Activated T-helper 1 cell treated with anti-CD3 and anti-CD28 coated beads, Interleukin-12 subunit alpha, Interleukin-12 subunit beta, Interleukin-2, Interleukin-4 antibody, amounts not matched to agents 30 ng/mL and 10 ng/mL and 1 ng/mL, durations not matched to agents 14 hours and 24 hours and 36 hours (primary cell): ENCODE measurements around the gene CIDEC. TPM values are rescaled to one million over a fixed set of nuclear protein-coding genes. Genes with fewer than 3 reads are reported as not detected.

Experiments
- DNase-seq: peaks from one replicate; pipeline ENCODE4 v3.0.0; 2021; ENCODE audit warnings: low spot score
- H3K27ac Mint-ChIP-seq: one replicate; pipeline ENCODE4 v1.8.0; 2021; ENCODE audit warnings: mild to moderate bottlenecking, mixed read lengths
- H3K27me3 Mint-ChIP-seq: one replicate; pipeline ENCODE4 v1.8.0; 2022; ENCODE audit warnings: mild to moderate bottlenecking, moderate library complexity, mixed read lengths; ENCODE audit not compliant: insufficient read depth
- H3K36me3 Mint-ChIP-seq: one replicate; pipeline ENCODE4 v1.8.0; 2021; ENCODE audit warnings: low read depth, mixed read lengths
- H3K4me1 Mint-ChIP-seq: one replicate; pipeline ENCODE4 v1.8.0; 2021; ENCODE audit warnings: low read depth, mixed read lengths
- H3K4me3 Mint-ChIP-seq: one replicate; pipeline ENCODE4 v1.8.0; 2021; ENCODE audit warnings: mild to moderate bottlenecking, moderate library complexity, mixed read lengths
- H3K9me3 Mint-ChIP-seq: one replicate; pipeline ENCODE4 v1.8.0; 2021; ENCODE audit warnings: mixed read lengths
- intact Hi-C: fragments of 100-400 bp; cut with micrococcal nuclease; formaldehyde crosslinking; loops from one replicate; pipeline ENCODE4 v1.15.1; 2024
- total RNA-seq: library from RNA; stranded (reverse); gene quantifications from 2 replicates; pipeline ENCODE4 v1.2.3, GENCODE V29; 2022

CIDEC gene, protein sequence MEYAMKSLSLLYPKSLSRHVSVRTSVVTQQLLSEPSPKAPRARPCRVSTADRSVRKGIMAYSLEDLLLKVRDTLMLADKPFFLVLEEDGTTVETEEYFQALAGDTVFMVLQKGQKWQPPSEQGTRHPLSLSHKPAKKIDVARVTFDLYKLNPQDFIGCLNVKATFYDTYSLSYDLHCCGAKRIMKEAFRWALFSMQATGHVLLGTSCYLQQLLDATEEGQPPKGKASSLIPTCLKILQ
- total RNA-seq = not detected in 2 replicates

DNA sequence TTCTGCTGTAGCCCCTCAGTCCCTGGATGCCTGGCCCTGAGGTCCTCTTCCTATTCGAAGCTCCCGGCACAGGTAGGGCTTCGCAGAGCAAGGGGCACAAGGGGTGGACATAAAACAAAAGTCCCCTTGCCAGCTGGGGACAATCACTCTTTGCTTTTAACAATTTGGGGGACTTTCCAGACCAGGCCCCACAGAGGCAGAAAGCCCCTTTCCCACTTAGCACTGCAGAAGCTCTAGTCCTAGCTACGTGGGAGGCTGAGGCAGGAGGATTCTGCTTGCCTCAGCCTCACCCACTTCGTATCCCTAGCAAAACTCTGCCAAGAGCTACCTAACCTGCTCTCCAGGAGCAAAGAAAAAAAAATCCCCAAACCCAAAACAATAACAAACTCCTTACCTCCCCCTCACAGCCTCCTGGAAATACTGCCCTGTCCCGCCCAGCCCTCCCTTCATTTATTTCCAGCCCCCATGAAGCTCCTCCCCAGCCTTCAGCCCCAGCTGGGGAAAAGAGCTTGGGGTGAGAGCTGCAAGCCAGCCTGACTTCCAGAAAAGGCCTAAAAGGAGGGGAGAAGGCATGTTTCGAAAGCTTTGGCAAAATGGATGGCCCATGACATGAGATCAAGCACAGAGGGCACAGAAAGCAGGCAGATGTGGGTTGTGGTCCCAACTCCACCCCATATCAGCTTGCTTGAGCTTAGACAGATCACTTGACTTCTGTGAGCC is at the start of gene CIDEC:
Gene CIDEC, minus strand, starts transcription at position 424 of the 720 bp plus-strand sequence. CDS start 1,767 bp downstream, outside the sequence.
- no peak within 1 kb of the TSS for H3K4me3 Mint-ChIP-seq
- no peak within 1 kb of the TSS for H3K27ac Mint-ChIP-seq
- intact Hi-C loops = no loop called here
- peaks cover 14% of the 10 kb centered on the region for H3K27me3 Mint-ChIP-seq
- no peak for DNase-seq
- no peaks in the 10 kb centered on the region for H3K36me3 Mint-ChIP-seq
- H3K4me1 Mint-ChIP-seq = no peaks in the 10 kb centered on the region
- no peaks in the 10 kb centered on the region for H3K9me3 Mint-ChIP-seq

DNA sequence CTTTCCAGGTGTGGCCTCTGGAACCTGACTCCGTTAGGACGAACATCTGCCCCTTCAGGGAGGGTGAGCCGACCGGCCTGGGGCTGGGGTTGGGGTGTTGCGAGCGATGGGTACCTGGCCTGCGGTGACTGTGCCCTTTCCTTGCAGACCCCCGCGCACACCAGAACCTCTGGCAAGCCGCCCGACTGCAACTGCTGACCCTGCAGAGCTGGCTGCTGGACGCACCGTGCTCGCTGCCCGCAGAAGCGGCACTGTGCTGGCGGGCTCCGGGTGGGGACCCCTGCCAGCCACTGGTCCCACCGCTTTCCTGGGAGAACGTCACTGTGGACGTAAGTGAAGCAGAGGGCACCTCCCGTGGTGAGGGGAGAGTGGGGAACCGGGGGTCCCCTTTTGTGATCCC is 48.1 kb upstream of the CIDEC start:
- Mint-ChIP-seq H3K27me3 (peaks cover 7% of the 10 kb centered on the region), H3K27ac (no peak overlapping the region), H3K4me3 (no peak overlapping the region), H3K9me3 (no peaks in the 10 kb centered on the region), H3K4me1 (peaks cover 6% of the 10 kb centered on the region), H3K36me3 (no peaks in the 10 kb centered on the region)
- intact Hi-C loops = no loop called here
- DNase-seq = no peak

DNA sequence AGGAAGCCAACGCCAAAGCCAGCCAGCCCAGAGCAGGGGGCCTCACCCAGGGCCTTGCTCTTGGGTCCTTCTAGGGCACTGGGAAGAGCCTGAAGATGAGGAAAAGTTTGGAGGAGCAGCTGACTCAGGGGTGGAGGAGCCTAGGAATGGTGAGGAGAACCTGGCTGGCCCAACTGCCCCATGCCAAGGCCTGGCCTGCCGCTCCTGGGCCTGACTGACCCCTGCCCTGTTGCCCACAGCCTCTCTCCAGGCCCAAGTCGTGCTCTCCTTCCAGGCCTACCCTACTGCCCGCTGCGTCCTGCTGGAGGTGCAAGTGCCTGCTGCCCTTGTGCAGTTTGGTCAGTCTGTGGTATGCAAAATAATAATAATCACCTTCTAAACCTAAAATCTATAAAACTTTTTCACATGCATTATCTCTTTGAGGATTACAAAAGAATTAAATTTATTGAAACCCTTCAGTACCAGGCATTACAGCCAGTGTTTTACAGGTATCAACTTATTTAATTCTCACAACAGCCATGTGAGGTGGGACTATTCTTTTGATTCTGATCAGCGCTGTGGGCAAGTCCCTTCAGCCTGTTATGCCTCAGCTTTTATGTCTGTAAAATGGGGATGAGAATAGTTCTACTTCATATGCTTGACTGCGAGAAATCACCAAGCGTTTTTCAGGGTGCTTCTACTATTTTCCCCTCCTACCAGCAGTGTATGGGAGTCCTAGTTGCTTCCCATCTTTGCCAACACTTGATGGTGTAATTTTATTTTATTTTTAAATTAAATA is 38.4 kb upstream of the CIDEC start:
- intact Hi-C loops = no loop called here
- Mint-ChIP-seq H3K27ac (no peak overlapping the region), H3K36me3 (no peaks in the 10 kb centered on the region), H3K9me3 (no peaks in the 10 kb centered on the region), H3K27me3 (peaks cover 10% of the 10 kb centered on the region), H3K4me1 (peaks cover 7% of the 10 kb centered on the region), H3K4me3 (no peak overlapping the region)
- no peak for DNase-seq

DNA sequence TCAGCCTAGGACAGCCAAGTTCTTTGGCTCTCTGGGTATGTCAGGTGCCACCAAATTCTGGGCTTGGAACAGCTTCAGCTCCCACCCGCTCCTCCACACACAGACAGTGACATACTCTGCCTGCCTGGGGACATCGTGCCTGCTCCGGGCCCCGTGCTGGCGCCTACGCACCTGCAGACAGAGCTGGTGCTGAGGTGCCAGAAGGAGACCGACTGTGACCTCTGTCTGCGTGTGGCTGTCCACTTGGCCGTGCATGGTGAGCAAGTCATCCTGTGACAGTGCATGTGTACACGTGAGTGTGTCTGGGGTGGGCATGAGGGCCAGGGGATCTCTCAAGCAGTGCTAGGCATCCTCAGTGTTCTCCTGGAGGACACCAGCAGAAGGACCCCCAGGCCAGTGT is 37.8 kb upstream of the CIDEC start:
- no peak for DNase-seq
- Mint-ChIP-seq H3K4me3 (no peak overlapping the region), H3K27me3 (peaks cover 8% of the 10 kb centered on the region), H3K36me3 (no peaks in the 10 kb centered on the region), H3K4me1 (peaks cover 8% of the 10 kb centered on the region), H3K27ac (no peak overlapping the region), H3K9me3 (no peaks in the 10 kb centered on the region)
- intact Hi-C loops = no loop called here

DNA sequence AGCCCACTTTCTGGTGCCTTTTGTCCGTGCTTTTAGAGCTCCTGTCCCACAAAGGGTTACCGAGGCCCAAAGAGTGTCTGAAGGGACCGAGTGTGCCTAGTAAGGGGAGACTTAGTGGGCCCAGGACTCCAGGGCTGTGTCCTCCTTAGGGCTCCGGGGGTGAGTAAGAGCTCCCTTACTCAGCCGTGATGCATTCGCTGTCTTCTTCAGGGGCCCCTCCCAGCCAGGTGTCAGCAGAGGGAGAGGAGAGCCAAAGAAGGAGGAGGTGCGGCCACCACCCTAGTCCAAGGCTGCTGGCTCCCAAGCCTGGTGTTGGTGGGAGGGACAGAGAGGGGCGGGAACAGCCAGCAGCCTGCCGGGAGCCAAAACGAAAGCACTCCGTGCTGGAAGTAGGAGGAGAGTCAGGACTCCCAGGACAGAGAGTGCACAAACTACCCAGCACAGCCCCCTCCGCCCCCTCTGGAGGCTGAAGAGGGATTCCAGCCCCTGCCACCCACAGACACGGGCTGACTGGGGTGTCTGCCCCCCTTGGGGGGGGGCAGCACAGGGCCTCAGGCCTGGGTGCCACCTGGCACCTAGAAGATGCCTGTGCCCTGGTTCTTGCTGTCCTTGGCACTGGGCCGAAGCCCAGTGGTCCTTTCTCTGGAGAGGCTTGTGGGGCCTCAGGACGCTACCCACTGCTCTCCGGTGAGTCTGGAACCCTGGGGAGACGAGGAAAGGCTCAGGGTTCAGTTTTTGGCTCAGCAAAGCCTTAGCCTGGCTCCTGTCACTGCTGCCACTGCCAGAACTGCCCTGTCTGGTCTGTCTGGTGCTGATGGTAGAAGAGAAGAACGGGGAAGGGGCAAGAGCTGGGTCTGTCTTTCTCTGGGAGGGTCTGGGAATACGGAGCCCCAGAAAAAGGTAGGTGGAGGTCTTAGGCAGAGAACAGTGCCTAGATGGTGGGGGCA is 37.0 kb upstream of the CIDEC start, which contains the start of gene IL17RC:
Gene IL17RC, plus strand, starts transcription at position 365 of the 947 bp plus-strand sequence. Its CDS starts 218 bp downstream, at position 583.
- H3K27me3 Mint-ChIP-seq = peaks cover 7% of the 10 kb centered on the region
- intact Hi-C loops = loop anchor here (1.0 kb wide), 1 partner anchor 14 kb away; no protein-coding TSS in a partner anchor
- H3K36me3 Mint-ChIP-seq = no peaks in the 10 kb centered on the region
- DNase-seq = no peak
- peak within 1 kb of the TSS; percentile 68 for H3K4me3 Mint-ChIP-seq
- peak within 1 kb of the TSS; percentile 29 for H3K27ac Mint-ChIP-seq
- H3K4me1 Mint-ChIP-seq = peaks cover 16% of the 10 kb centered on the region
- H3K9me3 Mint-ChIP-seq = no peaks in the 10 kb centered on the region

DNA sequence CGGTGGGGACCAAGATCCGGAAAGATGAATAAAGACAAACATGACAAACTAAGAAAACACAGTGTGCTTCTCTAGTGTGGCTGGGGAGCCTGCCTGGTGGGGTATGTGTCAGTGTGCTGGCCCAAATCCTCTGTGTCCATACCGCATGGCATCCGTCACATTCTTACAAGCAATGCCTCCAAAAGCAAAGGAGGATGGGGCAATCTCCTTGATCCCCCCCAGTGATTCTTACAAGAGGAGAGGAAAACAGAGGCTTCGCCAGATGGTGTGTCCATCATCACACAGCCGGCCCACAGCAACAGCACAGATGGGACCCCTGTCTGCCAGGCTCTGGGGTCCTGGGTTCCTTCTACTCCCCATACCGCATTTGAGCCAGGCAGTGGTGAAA is 36.3 kb upstream of the CIDEC start:
- no peak for DNase-seq
- H3K4me1 Mint-ChIP-seq = peaks cover 16% of the 10 kb centered on the region
- H3K9me3 Mint-ChIP-seq = no peaks in the 10 kb centered on the region
- H3K36me3 Mint-ChIP-seq = no peaks in the 10 kb centered on the region
- H3K27me3 Mint-ChIP-seq = peaks cover 7% of the 10 kb centered on the region
- intact Hi-C loops = loop anchor here (1.0 kb wide), 1 partner anchor 13 kb away; no protein-coding TSS in a partner anchor
- peak overlapping the region; percentile 59 for H3K4me3 Mint-ChIP-seq
- H3K27ac Mint-ChIP-seq = peak overlapping the region; percentile 29

DNA sequence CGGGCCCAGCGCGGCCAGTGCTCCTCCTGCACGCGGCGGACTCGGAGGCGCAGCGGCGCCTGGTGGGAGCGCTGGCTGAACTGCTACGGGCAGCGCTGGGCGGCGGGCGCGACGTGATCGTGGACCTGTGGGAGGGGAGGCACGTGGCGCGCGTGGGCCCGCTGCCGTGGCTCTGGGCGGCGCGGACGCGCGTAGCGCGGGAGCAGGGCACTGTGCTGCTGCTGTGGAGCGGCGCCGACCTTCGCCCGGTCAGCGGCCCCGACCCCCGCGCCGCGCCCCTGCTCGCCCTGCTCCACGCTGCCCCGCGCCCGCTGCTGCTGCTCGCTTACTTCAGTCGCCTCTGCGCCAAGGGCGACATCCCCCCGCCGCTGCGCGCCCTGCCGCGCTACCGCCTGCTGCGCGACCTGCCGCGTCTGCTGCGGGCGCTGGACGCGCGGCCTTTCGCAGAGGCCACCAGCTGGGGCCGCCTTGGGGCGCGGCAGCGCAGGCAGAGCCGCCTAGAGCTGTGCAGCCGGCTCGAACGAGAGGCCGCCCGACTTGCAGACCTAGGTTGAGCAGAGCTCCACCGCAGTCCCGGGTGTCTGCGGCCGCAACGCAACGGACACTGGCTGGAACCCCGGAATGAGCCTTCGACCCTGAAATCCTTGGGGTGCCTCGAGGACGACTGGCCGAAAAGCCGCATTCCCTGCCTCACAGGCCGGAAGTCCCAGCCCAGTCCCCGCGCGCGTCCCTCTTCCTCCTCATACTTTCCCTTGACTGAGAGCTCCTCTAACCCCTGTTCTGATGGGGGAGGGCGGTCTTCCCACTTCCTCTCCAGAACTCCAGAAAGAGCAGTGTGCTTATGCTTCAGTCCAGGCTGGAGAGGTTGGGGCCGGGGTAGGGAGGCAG is 35.4 kb upstream of the CIDEC start:
- no peak overlapping the region for H3K27ac Mint-ChIP-seq
- H3K4me3 Mint-ChIP-seq = peak overlapping the region; percentile 68
- H3K36me3 Mint-ChIP-seq = no peaks in the 10 kb centered on the region
- H3K9me3 Mint-ChIP-seq = no peaks in the 10 kb centered on the region
- peaks cover 7% of the 10 kb centered on the region for H3K27me3 Mint-ChIP-seq
- intact Hi-C loops = loop anchor here (1.0 to 2.0 kb wide), 4 partner anchors 12 to 71 kb away; partner anchors contain the start of genes JAGN1 and RPUSD3
- peaks cover 16% of the 10 kb centered on the region for H3K4me1 Mint-ChIP-seq
- DNase-seq = no peak

DNA sequence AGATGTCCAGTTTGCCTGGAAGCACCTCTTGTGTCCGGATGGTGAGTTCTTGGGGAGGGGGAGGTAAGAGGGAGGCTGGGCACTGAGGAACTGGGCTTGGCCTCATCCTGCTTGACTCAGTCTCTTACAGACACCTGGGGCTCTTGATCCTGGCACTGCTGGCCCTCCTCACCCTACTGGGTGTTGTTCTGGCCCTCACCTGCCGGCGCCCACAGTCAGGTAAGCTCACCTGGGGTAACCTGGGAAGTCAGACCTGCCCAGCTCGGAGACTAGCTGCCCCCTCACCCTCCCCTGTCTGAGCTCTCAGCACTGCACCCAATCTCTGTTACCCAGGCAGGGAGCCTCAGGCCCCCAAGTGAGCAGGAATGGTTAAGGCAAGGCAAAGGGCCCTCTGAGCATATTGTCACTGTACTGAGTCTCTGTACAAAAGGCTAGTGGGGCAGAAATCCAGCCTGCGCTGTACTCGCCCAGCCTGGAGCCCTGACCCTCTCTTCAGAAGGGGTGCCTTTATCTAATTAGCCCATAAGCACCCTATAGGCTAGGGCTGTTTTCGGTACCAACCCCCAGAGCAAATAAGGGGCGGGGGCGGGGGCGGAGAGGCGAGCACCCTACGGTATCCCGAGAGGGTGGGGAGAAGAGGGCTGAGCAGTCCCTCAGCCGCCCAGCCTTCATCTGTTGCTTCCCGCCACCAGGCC is 34.7 kb upstream of the CIDEC start:
- no peak for DNase-seq
- Mint-ChIP-seq H3K36me3 (no peaks in the 10 kb centered on the region), H3K4me1 (peaks cover 18% of the 10 kb centered on the region), H3K4me3 (peak overlapping the region; percentile 15), H3K27me3 (peaks cover 2% of the 10 kb centered on the region), H3K9me3 (no peaks in the 10 kb centered on the region), H3K27ac (no peak overlapping the region)
- intact Hi-C loops = loop anchor here (1.0 to 5.0 kb wide), 4 partner anchors 18 to 70 kb away; partner anchors contain the start of genes JAGN1 and RPUSD3

DNA sequence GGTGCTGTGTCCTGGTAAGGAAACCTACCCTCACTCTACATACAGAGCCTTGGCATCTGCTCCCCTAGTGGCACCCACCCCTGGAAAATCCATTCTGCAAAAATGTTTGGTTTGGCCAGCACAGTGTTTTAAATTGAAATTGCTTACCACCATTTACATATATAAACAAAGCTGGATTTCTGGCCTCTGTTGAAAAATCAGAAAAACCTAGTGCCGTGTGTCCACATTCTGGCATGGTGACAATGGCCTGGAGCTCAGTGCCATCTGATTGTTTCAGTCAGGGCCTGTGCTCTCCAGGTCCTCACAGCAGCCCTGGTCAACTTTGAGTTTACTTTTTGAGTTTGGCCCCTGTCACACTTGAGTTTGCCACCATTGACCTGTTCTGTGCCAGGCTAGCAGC is 34.0 kb upstream of the CIDEC start:
- peaks cover 25% of the 10 kb centered on the region for H3K4me1 Mint-ChIP-seq
- intact Hi-C loops = loop anchor here (2.0 to 5.0 kb wide), 2 partner anchors 52 to 69 kb away; partner anchors contain the start of gene RPUSD3
- DNase-seq = no peak
- H3K9me3 Mint-ChIP-seq = no peaks in the 10 kb centered on the region
- peaks cover 2% of the 10 kb centered on the region for H3K27me3 Mint-ChIP-seq
- no peak overlapping the region for H3K4me3 Mint-ChIP-seq
- no peak overlapping the region for H3K27ac Mint-ChIP-seq
- H3K36me3 Mint-ChIP-seq = no peaks in the 10 kb centered on the region

DNA sequence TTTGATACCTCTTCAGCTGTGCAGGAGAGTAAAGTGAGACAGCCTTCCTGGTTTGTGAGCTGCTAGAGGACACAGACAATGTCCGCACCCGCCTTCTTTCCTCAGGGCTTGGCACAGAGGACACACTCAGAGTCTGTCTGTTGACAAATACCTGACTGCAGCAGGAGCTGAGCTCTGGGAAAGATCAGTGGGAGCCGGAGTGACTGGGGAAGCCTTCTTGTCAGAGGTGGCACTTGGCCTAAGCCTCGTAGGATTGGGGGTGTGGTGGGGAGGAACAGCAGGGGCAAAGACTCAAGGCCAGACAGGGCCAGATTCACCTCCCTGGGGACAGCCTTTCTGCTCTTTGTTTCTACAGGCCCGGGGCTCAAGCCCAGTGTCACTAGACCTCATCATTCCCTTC is 33.5 kb upstream of the CIDEC start:
- H3K9me3 Mint-ChIP-seq = no peaks in the 10 kb centered on the region
- H3K4me3 Mint-ChIP-seq = no peak overlapping the region
- no peaks in the 10 kb centered on the region for H3K36me3 Mint-ChIP-seq
- H3K27ac Mint-ChIP-seq = no peak overlapping the region
- peaks cover 2% of the 10 kb centered on the region for H3K27me3 Mint-ChIP-seq
- DNase-seq = no peak
- intact Hi-C loops = loop anchor here (5.0 kb wide), 1 partner anchor 51 kb away; no protein-coding TSS in a partner anchor
- H3K4me1 Mint-ChIP-seq = peaks cover 27% of the 10 kb centered on the region
